K562 (cell line): ENCODE measurements around the gene AIFM3. TPM values are rescaled to one million over a fixed set of nuclear protein-coding genes. Genes with fewer than 3 reads are reported as not detected.
A peak's percentile ranks its signal among the peaks of the same experiment; 100 is the strongest.

Source experiments
- ATAC-seq: fragments of 200-7000 bp; cut with Tn5 transposase; 3 replicates; pipeline ENCODE4 v1.9.1; 2020; ENCODE audit warnings: moderate library complexity
- BruUV-seq: library from RNA; stranded (reverse); fragments of 400-500 nt; replicated peaks from 2 replicates; lab custom pipeline; 2021; lab: Mats Ljungman, UMichigan
- CTCF ChIA-PET: fragments of 300-600 bp; formaldehyde crosslinking; extraction: SDS; loops from one replicate; lab custom pipeline; 2021; ENCODE audit warnings: low intra/inter-chr PET ratio; lab: Yijun Ruan, JAX
- POLR2A ChIA-PET: fragments of 300-600, 350-650 bp; sonication (Branson Sonifier 250); formaldehyde crosslinking; extraction: SDS; loops from one replicate; lab custom pipeline; 2021; ENCODE audit warnings: antibody characterized with exemption, inconsistent platforms; lab: Yijun Ruan, JAX
- DNase-seq, 4 experiments: peaks; one replicate each; pipeline versions ENCODE4 v3.0.0 to v3.0.0-alpha.2; 2011 to 2018; ENCODE audit warnings: low spot score in 3 of 4, mixed read lengths in 3 of 4; ENCODE audit errors: extremely low read depth in 1 of 4
- FAIRE-seq: peaks from 2 replicates; lab custom pipeline; 2011; peaks lifted over from hg19 to GRCh38; lab: Jason Lieb, UNC
- H2AFZ ChIP-seq: 2 replicates; pipeline ENCODE4 v1.6.0; 2011; ENCODE audit warnings: low read depth, low read length, control low read depth, inconsistent platforms
- H3K27ac ChIP-seq: fragments of 200-600 bp; 3 replicates; pipeline ENCODE4 v1.8.0; 2011; ENCODE audit warnings: low read depth, mild to moderate bottlenecking, control low read depth, inconsistent platforms, low read length, moderate library complexity, mixed read lengths; ENCODE audit errors: extremely low read depth
- H3K27me3 ChIP-seq, 2 experiments: fragments of 300-600 bp in 1 of 2; 2 replicates in 1 of 2; 3 replicates in 1 of 2; pipeline versions ENCODE4 v1.6.0 to v1.8.0; 2011; ENCODE audit warnings: inconsistent platforms in 2 of 2, low read length in 2 of 2, mild to moderate bottlenecking in 1 of 2, mixed read lengths in 1 of 2, moderate library complexity in 1 of 2; ENCODE audit not compliant: control insufficient read depth in 2 of 2, insufficient read depth in 2 of 2
- H3K36me3 ChIP-seq: fragments of 300-600 bp; 3 replicates; pipeline ENCODE4 v1.8.0; 2011; ENCODE audit warnings: mild to moderate bottlenecking, low read length, inconsistent platforms; ENCODE audit not compliant: control insufficient read depth, insufficient read depth
- H3K4me1 ChIP-seq, 2 experiments: fragments of 200-600 bp in 1 of 2; replicated peaks in 1 of 2; 2 replicates in 1 of 2; 3 replicates in 1 of 2; pipeline versions ENCODE4 v1.5.1 to v1.8.0; 2011; ENCODE audit warnings: inconsistent platforms in 2 of 2, low read length in 2 of 2, mild to moderate bottlenecking in 1 of 2, mixed read lengths in 1 of 2, moderate library complexity in 1 of 2; ENCODE audit not compliant: control insufficient read depth in 2 of 2, insufficient read depth in 2 of 2
- H3K4me2 ChIP-seq: 2 replicates; pipeline ENCODE4 v1.6.1; 2011; ENCODE audit warnings: low read length, control low read depth, inconsistent platforms, mixed read lengths; ENCODE audit not compliant: insufficient read depth
- H3K4me3 ChIP-seq: fragments of 200-600 bp; sonication (generic), shearing (Covaris generic); 2 replicates; pipeline ENCODE4 v1.5.1; 2016; ENCODE audit warnings: control low read depth, inconsistent platforms
- H3K79me2 ChIP-seq: fragments of 200-600 bp; 3 replicates; pipeline ENCODE4 v1.8.0; 2011; ENCODE audit warnings: low read length, inconsistent platforms; ENCODE audit not compliant: control insufficient read depth, insufficient read depth
- H3K9ac ChIP-seq, 2 experiments: 2 replicates each; pipeline versions ENCODE4 v1.6.0 to v1.6.1; 2011; ENCODE audit warnings: low read depth in 2 of 2, low read length in 2 of 2, control low read depth in 1 of 2, inconsistent platforms in 1 of 2, mild to moderate bottlenecking in 1 of 2, mixed read lengths in 1 of 2; ENCODE audit not compliant: insufficient read depth in 1 of 2
- H3K9me1 ChIP-seq: one replicate; pipeline ENCODE4 v1.6.0; 2011; ENCODE audit warnings: inconsistent platforms, mild to moderate bottlenecking, low read length, moderate library complexity; ENCODE audit not compliant: control insufficient read depth, insufficient read depth
- H3K9me3 ChIP-seq: replicated peaks from 2 replicates; pipeline ENCODE4 v1.5.1; 2011; ENCODE audit warnings: low read depth, low read length, inconsistent platforms; ENCODE audit not compliant: control insufficient read depth, insufficient read depth
- H4K20me1 ChIP-seq: replicated peaks from 2 replicates; pipeline ENCODE4 v1.6.1; 2011; ENCODE audit warnings: low read length, inconsistent platforms, mixed read lengths; ENCODE audit not compliant: control insufficient read depth, insufficient read depth
- HLTF ChIP-seq: fragments of 450-650 bp; IDR thresholded peaks from 2 replicates; pipeline ENCODE4 v1.6.1; 2016
- KAT8 ChIP-seq: fragments of 450-650 bp; IDR thresholded peaks from 2 replicates; pipeline ENCODE4 v1.6.1; 2016; ENCODE audit warnings: low read depth, mild to moderate bottlenecking
- NUFIP1 ChIP-seq: fragments of 450-650 bp; IDR thresholded peaks from 2 replicates; pipeline ENCODE4 v1.6.1; 2018; ENCODE audit not compliant: partially characterized antibody
- POU5F1 ChIP-seq: fragments of 150-350 bp; IDR thresholded peaks from 2 replicates; pipeline ENCODE4 v1.6.1; 2014; ENCODE audit warnings: borderline replicate concordance, low read length, low read depth, mild to moderate bottlenecking; ENCODE audit not compliant: partially characterized antibody
- YBX1 ChIP-seq: fragments of 450-650 bp; IDR thresholded peaks from 2 replicates; pipeline ENCODE4 v1.7.1; 2016; ENCODE audit warnings: mild to moderate bottlenecking
- ZNF263 ChIP-seq: sonication (generic); formaldehyde crosslinking; IDR thresholded peaks from 2 replicates; pipeline ENCODE4 v1.8.0; 2022; ENCODE audit warnings: mild to moderate bottlenecking, missing genetic modification reagents, borderline replicate concordance
- ZNF445 ChIP-seq: fragments of 250-450 bp; sonication (Bioruptor Pico); IDR thresholded peaks from 2 replicates; pipeline ENCODE4 v1.4.0; 2020; ENCODE audit warnings: low read depth, mild to moderate bottlenecking, moderate library complexity
- ZNF764 ChIP-seq: fragments of 250-450 bp; sonication (Bioruptor Pico); IDR thresholded peaks from 2 replicates; pipeline ENCODE4 v1.4.0; 2020; ENCODE audit warnings: low read depth, mild to moderate bottlenecking, moderate library complexity
- ZNF766 ChIP-seq: fragments of 200-800 bp; sonication (Bioruptor generic); conservative IDR thresholded peaks from 2 replicates; pipeline ENCODE4 v1.6.1; 2016; ENCODE audit warnings: missing genetic modification characterization, missing compliant biosample characterization
- WGBS: fragments of 100-300 bp; shearing (Covaris generic); methylation state at CpG from one replicate; pipeline ENCODE4 v1.1.6; 2016; ENCODE audit warnings: low coverage, mixed read lengths; ENCODE audit not compliant: insufficient coverage; ENCODE audit errors: missing lambda C conversion rate; 5-methylcytosine and 5-hydroxymethylcytosine counted together
- in situ Hi-C: fragments of 300-500 bp; cut with MboI; formaldehyde crosslinking; loops from 4 replicates; pipeline ENCODE4 v1.15.0; 2018; ENCODE audit warnings: inconsistent platforms, mixed read lengths
- intact Hi-C: fragments of 100-400 bp; cut with micrococcal nuclease; formaldehyde crosslinking; loops from 2 replicates; pipeline ENCODE4 v1.14.2; 2022
- polyA plus RNA-seq, 8 experiments: library from polyadenylated mRNA; depleted of rRNA in 4 of 8; stranded (reverse) in 5 of 8; unstranded in 3 of 8; fragments of >200 nt; fragmentation: Nextera tagmentation in 2 of 8; fragmentation: Illumina TruSeq in 1 of 8; extraction: Ambion mirVana in 2 of 8; extraction: Trizol in 1 of 8; gene quantifications; 2 replicates each; pipeline versions ENCODE4 v1.2.1 to v1.2.3, GENCODE V29; 2011 to 2014; ENCODE audit warnings: inconsistent platforms in 1 of 8, missing spikeins in 1 of 8
- total RNA-seq, 7 experiments: library from RNA; depleted of rRNA in 6 of 7; stranded (reverse); fragments of >200 nt in 6 of 7; fragmentation: Illumina TruSeq in 2 of 7; extraction: Trizol in 2 of 7; gene quantifications; 2 replicates each; pipeline versions ENCODE4 v1.2.1 to v1.2.3, GENCODE V29; 2011 to 2021; ENCODE audit warnings: low replicate concordance in 1 of 7
- TF ChIP-seq, protein P1 (sequence below): sonication (generic); formaldehyde crosslinking; IDR thresholded peaks from 2 replicates; pipeline ENCODE4 v1.8.0; 2022; ENCODE audit warnings: missing genetic modification reagents, mild to moderate bottlenecking, borderline replicate concordance
- TF ChIP-seq, protein P2 (sequence below), 2 experiments: fragments of 150-350 bp in 1 of 2; IDR thresholded peaks; 2 replicates each; pipeline ENCODE4 v1.6.1; 2012 to 2016; ENCODE audit warnings: low read depth in 2 of 2, low read length in 2 of 2, mild to moderate bottlenecking in 1 of 2, moderate library complexity in 1 of 2
- TF ChIP-seq, protein P3 (sequence below), 2 experiments: fragments of 450-650 bp in 1 of 2; sonication (generic) in 1 of 2; formaldehyde crosslinking in 1 of 2; IDR thresholded peaks in 1 of 2; conservative IDR thresholded peaks in 1 of 2; 2 replicates each; pipeline versions ENCODE4 v1.6.1 to v1.8.1; 2016 to 2023; ENCODE audit warnings: mild to moderate bottlenecking in 2 of 2, moderate library complexity in 2 of 2, inconsistent platforms in 1 of 2, missing genetic modification reagents in 1 of 2

The AIFM3 gene
- total and polyA plus RNA-seq, 9 of the 15 experiments (the other 6 are each of a cell fraction or from before 2014, with no cell fraction given), result 0.03 to 0.20 (median 0.07) TPM; not detected in 1

DNA sequence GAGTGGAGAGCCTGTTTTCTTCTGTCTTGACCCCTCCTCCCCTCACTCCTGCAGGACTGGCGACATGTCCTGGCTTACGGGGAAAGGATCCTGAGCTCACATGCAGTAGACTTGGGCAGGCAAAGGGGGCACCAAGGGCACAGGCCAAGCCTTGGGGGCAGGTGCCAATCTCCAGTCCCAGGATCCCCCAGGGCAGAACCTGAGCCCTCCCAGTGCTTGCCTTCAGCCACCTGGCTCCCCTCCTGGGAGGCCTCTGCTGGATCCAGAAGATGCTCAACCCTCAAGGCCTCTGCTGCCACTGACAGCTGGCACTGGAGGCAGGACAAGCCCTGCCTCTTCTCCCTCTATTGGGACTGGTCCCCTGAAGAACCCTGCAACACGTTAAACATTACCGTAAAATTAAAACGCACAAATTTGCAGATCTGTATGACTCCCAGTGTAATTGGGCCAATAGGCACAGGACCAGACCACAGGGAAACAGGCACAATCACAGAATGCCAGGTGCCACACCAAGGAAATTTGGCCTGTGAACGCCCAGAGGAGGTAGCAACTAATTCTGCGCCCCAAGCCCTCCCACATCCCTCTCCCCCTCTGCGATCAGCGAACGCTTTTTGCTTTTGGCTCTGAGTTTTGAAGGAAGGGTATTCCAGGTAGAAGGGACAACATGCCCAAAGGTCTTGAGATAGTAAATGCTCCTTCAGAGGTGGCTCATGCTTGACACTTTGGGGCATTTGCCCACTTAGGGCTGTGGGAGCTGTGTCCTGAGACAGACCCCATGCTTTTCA, 14.1 kb downstream of the AIFM3 start:
- Histone ChIP-seq H4K20me1 (no peaks in the 10 kb centered on the region), H3K27ac (peak overlapping the region; percentile 86), H3K36me3 (peaks cover 29% of the 10 kb centered on the region), H3K79me2 (peaks cover 23% of the 10 kb centered on the region), H3K9me1 (peaks cover 13% of the 10 kb centered on the region), H3K27me3 (peaks cover 5 to 18% of the 10 kb centered on the region in 2 experiments; a peak in 4 of 5 replicates), H3K4me2 (peak overlapping the region; percentile 92), H3K9ac (peak overlapping the region; percentile 85 to 97), H3K9me3 (peaks cover 11% of the 10 kb centered on the region), H3K4me3 (peak overlapping the region; percentile 54), H3K4me1 (peaks cover 19 to 56% of the 10 kb centered on the region in 2 experiments), H2AFZ (peak overlapping the region; percentile 99)
- ATAC-seq (no peak), FAIRE-seq (no peak), DNase-seq (peak in 1 of 4 experiments; percentile 59)
- intact Hi-C loops (loop anchor here (5.0 kb wide), 2 partner anchors 49 to 204 kb away; no protein-coding TSS in a partner anchor), in situ Hi-C loops (no loop called here)
- ChIA-PET POLR2A (interaction anchor here (0.6 to 64.4 kb wide), 16 partner anchors 11 to 910 kb away, joined by 3 to 1556 read pairs (median 4); partner anchors contain the start of genes AIFM3, CRKL and THAP7), CTCF (interaction anchor here (1.7 kb wide), 1 partner anchor 121 kb away, joined by 6 read pairs; no protein-coding TSS in a partner anchor)
- no TSS peak for BruUV-seq
- WGBS, result 58% methylated on average over 10 of the region's 10 CpGs
- TF ChIP-seq, protein P1, sequence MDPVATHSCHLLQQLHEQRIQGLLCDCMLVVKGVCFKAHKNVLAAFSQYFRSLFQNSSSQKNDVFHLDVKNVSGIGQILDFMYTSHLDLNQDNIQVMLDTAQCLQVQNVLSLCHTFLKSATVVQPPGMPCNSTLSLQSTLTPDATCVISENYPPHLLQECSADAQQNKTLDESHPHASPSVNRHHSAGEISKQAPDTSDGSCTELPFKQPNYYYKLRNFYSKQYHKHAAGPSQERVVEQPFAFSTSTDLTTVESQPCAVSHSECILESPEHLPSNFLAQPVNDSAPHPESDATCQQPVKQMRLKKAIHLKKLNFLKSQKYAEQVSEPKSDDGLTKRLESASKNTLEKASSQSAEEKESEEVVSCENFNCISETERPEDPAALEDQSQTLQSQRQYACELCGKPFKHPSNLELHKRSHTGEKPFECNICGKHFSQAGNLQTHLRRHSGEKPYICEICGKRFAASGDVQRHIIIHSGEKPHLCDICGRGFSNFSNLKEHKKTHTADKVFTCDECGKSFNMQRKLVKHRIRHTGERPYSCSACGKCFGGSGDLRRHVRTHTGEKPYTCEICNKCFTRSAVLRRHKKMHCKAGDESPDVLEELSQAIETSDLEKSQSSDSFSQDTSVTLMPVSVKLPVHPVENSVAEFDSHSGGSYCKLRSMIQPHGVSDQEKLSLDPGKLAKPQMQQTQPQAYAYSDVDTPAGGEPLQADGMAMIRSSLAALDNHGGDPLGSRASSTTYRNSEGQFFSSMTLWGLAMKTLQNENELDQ, result no peak
- TF ChIP-seq HLTF (no peak), ZNF766 (CRISPR knock-in tag) (no peak), ZNF764 (peak; percentile 51; the same call in 1 of the 2 replicates), ZNF263 (CRISPR knock-in tag) (no peak), NUFIP1 (no peak), ZNF445 (no peak), POU5F1 (no peak), KAT8 (no peak), YBX1 (no peak)
- TF ChIP-seq, protein P2, sequence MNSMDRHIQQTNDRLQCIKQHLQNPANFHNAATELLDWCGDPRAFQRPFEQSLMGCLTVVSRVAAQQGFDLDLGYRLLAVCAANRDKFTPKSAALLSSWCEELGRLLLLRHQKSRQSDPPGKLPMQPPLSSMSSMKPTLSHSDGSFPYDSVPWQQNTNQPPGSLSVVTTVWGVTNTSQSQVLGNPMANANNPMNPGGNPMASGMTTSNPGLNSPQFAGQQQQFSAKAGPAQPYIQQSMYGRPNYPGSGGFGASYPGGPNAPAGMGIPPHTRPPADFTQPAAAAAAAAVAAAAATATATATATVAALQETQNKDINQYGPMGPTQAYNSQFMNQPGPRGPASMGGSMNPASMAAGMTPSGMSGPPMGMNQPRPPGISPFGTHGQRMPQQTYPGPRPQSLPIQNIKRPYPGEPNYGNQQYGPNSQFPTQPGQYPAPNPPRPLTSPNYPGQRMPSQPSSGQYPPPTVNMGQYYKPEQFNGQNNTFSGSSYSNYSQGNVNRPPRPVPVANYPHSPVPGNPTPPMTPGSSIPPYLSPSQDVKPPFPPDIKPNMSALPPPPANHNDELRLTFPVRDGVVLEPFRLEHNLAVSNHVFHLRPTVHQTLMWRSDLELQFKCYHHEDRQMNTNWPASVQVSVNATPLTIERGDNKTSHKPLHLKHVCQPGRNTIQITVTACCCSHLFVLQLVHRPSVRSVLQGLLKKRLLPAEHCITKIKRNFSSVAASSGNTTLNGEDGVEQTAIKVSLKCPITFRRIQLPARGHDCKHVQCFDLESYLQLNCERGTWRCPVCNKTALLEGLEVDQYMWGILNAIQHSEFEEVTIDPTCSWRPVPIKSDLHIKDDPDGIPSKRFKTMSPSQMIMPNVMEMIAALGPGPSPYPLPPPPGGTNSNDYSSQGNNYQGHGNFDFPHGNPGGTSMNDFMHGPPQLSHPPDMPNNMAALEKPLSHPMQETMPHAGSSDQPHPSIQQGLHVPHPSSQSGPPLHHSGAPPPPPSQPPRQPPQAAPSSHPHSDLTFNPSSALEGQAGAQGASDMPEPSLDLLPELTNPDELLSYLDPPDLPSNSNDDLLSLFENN (IDR thresholded peaks at IDR 0.05; ENCODE audit: low read depth in 2 of 2, low read length in 2 of 2), result no peak; a peak in 1 of 4 replicates
- TF ChIP-seq, protein P3, sequence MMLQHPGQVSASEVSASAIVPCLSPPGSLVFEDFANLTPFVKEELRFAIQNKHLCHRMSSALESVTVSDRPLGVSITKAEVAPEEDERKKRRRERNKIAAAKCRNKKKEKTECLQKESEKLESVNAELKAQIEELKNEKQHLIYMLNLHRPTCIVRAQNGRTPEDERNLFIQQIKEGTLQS (IDR thresholded peaks at IDR 0.05), result no peak
- TF ChIP-seq, protein P3 (CRISPR knock-in tag; conservative IDR thresholded peaks at IDR 0.05), result no peak
